ENCODE results near the gene PLEKHA3. TPM values are rescaled to one million over a fixed set of nuclear protein-coding genes. Genes with fewer than 3 reads are reported as not detected.

The PLEKHA3 gene
- polyA plus RNA-seq, 2 donors: 0.79 to 1.4 TPM

DNA sequence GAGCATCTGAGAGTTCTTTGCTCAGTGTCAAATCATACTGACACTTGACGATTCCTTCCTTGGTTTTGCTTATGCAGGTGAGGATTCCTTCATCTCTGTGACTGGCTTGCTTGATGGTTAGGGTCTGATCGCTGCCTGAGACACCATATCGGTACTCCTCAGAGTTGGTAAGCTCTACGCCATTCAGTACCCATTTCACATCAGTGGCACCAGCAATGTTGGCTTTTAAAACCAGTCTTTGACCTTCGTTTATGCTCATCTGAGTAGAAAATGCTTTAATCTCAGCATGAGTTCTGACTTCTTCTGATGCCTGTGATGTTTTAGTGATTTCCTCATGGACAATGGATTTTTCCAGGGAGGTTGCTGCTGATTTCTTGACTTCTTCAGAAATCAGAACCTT, 48.4 kb downstream of the PLEKHA3 start:
- no peak overlapping the region for H3K4me3 ChIP-seq (ENCODE audit: low read depth in 1 of 2, low read length in 2 of 2)
- no peak overlapping the region for H3K27ac ChIP-seq (ENCODE audit: low read depth in 2 of 2, low read length in 1 of 2)
- H3K4me1 ChIP-seq (ENCODE audit: control insufficient read depth in 2 of 2, insufficient read depth in 2 of 2, low read length in 1 of 2): no peaks in the 10 kb centered on the region
- H3K36me3 ChIP-seq (ENCODE audit: control insufficient read depth in 2 of 2, insufficient read depth in 2 of 2, low read length in 1 of 2): peaks cover 0 to 8% of the 10 kb centered on the region in 2 donors
- WGBS, 2 donors: 95 to 96% methylated on average over 5 of the region's 5 CpGs
- H3K9me3 ChIP-seq (ENCODE audit: control insufficient read depth in 2 of 2, insufficient read depth in 1 of 2, low read depth in 1 of 2, low read length in 1 of 2): no peaks in the 10 kb centered on the region
- H3K27me3 ChIP-seq (ENCODE audit: control insufficient read depth in 1 of 2, insufficient read depth in 2 of 2, low read length in 2 of 2): no peaks in the 10 kb centered on the region

DNA sequence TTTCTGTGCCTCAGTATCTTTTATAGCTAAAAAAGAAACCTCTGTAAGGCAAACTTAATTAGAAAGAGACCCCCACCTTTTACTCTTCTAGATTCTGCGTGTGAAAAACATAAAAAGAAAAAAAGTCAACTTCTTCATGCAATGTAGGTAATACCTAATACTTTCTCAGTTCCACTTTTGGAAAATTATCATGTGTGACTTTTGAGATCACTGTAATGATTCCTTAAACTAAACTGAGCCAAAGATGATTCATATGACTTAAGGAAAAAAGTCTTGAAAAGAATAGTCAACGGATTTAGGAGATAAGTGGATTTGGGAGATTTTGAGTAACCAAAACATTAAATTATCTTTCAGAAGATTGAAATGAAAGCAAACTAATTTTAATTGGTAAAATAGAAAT, 48.9 kb downstream of the PLEKHA3 start:
- H3K9me3 ChIP-seq (ENCODE audit: control insufficient read depth in 2 of 2, insufficient read depth in 1 of 2, low read depth in 1 of 2, low read length in 1 of 2): no peaks in the 10 kb centered on the region
- no peak overlapping the region for H3K4me3 ChIP-seq (ENCODE audit: low read depth in 1 of 2, low read length in 2 of 2)
- H3K27me3 ChIP-seq (ENCODE audit: control insufficient read depth in 1 of 2, insufficient read depth in 2 of 2, low read length in 2 of 2): no peaks in the 10 kb centered on the region
- peaks cover 0 to 8% of the 10 kb centered on the region in 2 donors for H3K36me3 ChIP-seq (ENCODE audit: control insufficient read depth in 2 of 2, insufficient read depth in 2 of 2, low read length in 1 of 2)
- no peak overlapping the region for H3K27ac ChIP-seq (ENCODE audit: low read depth in 2 of 2, low read length in 1 of 2)
- WGBS, 2 donors: 73 to 78% methylated on average over 2 of the region's 2 CpGs
- no peaks in the 10 kb centered on the region for H3K4me1 ChIP-seq (ENCODE audit: control insufficient read depth in 2 of 2, insufficient read depth in 2 of 2, low read length in 1 of 2)

DNA sequence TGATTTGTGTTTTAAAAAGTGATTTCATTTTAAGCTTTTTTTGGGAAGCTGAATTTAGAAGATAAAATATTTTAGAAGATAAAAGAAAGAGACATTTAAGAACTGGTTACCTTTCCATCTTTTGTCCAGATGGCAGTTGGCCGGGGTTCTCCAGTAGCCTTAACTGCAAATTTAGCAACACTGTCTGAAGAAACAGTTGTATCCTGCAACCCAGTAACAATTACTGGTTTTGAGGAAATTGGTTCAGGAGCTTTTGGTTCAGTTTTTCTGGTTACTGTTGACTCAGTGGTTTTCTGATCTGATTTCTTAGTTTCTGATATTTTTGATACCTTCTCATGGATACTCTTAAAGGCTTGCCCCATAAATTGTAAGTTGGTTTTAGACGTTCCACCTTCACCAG, 49.9 kb downstream of the PLEKHA3 start:
- Histone ChIP-seq H3K27me3 (ENCODE audit: control insufficient read depth in 1 of 2, insufficient read depth in 2 of 2, low read length in 2 of 2) (no peaks in the 10 kb centered on the region), H3K36me3 (ENCODE audit: control insufficient read depth in 2 of 2, insufficient read depth in 2 of 2, low read length in 1 of 2) (peaks cover 0 to 10% of the 10 kb centered on the region in 2 donors), H3K9me3 (ENCODE audit: control insufficient read depth in 2 of 2, insufficient read depth in 1 of 2, low read depth in 1 of 2, low read length in 1 of 2) (no peaks in the 10 kb centered on the region), H3K4me3 (ENCODE audit: low read depth in 1 of 2, low read length in 2 of 2) (no peak overlapping the region), H3K27ac (ENCODE audit: low read depth in 2 of 2, low read length in 1 of 2) (no peak overlapping the region), H3K4me1 (ENCODE audit: control insufficient read depth in 2 of 2, insufficient read depth in 2 of 2, low read length in 1 of 2) (no peaks in the 10 kb centered on the region)
- WGBS, 2 donors: 87 to 91% methylated on average over 2 of the region's 2 CpGs

DNA sequence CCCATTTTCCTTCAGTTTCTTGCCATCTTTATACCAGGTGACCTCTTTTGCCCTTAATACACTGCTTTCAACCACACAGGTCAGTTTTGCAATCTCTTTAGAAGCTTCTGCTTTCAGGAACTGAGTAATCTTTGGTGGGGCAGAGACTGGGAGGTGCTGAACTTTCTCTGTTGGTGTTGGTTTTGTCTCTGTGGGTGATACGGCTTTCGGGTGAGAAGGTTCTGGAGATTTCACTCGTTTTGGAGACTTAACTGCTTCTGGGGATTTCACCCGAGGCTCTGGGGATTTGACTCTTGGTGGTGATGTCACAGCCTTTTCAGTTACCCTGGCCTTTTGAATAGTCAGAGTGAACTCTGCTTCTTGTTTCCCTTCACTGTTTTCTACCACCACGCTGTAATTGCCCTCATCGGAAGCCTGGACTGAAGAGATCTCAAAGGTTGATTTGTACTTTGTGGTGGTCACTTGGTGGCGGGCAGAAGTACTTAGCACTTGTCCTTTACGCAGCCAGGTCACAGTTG, 50.4 kb downstream of the PLEKHA3 start:
- WGBS, 2 donors: 81 to 82% methylated on average over 8 of the region's 8 CpGs
- H3K27ac ChIP-seq (ENCODE audit: low read depth in 2 of 2, low read length in 1 of 2): no peak overlapping the region

DNA sequence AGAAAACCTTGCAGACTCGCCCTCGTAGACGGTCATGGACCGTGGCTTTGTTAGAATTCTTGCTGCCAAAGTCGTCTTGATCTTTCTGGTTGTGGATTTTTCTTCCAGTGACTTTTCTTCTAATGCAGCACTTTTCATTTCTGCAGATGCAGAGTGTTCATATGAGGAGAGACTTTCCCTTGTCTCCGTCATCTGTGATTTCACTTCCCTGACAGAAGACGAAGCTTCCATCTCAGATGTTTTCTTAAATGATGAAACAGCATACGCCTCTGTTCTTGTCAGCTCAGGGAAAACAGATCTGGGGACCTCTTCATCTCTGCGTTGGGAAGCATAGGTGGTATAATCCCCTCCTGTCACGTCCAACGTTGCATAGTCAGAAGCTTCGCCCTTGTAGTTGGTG, 50.9 kb downstream of the PLEKHA3 start:
- Histone ChIP-seq H3K36me3 (ENCODE audit: control insufficient read depth in 2 of 2, insufficient read depth in 2 of 2, low read length in 1 of 2) (peaks cover 4 to 10% of the 10 kb centered on the region in 2 donors), H3K4me3 (ENCODE audit: low read depth in 1 of 2, low read length in 2 of 2) (no peak overlapping the region), H3K4me1 (ENCODE audit: control insufficient read depth in 2 of 2, insufficient read depth in 2 of 2, low read length in 1 of 2) (no peaks in the 10 kb centered on the region), H3K27ac (ENCODE audit: low read depth in 2 of 2, low read length in 1 of 2) (no peak overlapping the region), H3K27me3 (ENCODE audit: control insufficient read depth in 1 of 2, insufficient read depth in 2 of 2, low read length in 2 of 2) (no peaks in the 10 kb centered on the region), H3K9me3 (ENCODE audit: control insufficient read depth in 2 of 2, insufficient read depth in 1 of 2, low read depth in 1 of 2, low read length in 1 of 2) (no peaks in the 10 kb centered on the region)
- WGBS, 2 donors: 88 to 93% methylated on average over 12 of the region's 12 CpGs

More for the DNA sequence above, 50.4 kb downstream of the PLEKHA3 start:
- H3K27me3 ChIP-seq (ENCODE audit: control insufficient read depth in 1 of 2, insufficient read depth in 2 of 2, low read length in 2 of 2): no peaks in the 10 kb centered on the region
- peaks cover 4 to 10% of the 10 kb centered on the region in 2 donors for H3K36me3 ChIP-seq (ENCODE audit: control insufficient read depth in 2 of 2, insufficient read depth in 2 of 2, low read length in 1 of 2)
- no peaks in the 10 kb centered on the region for H3K9me3 ChIP-seq (ENCODE audit: control insufficient read depth in 2 of 2, insufficient read depth in 1 of 2, low read depth in 1 of 2, low read length in 1 of 2)
- no peaks in the 10 kb centered on the region for H3K4me1 ChIP-seq (ENCODE audit: control insufficient read depth in 2 of 2, insufficient read depth in 2 of 2, low read length in 1 of 2)
- H3K4me3 ChIP-seq (ENCODE audit: low read depth in 1 of 2, low read length in 2 of 2): no peak overlapping the region

DNA sequence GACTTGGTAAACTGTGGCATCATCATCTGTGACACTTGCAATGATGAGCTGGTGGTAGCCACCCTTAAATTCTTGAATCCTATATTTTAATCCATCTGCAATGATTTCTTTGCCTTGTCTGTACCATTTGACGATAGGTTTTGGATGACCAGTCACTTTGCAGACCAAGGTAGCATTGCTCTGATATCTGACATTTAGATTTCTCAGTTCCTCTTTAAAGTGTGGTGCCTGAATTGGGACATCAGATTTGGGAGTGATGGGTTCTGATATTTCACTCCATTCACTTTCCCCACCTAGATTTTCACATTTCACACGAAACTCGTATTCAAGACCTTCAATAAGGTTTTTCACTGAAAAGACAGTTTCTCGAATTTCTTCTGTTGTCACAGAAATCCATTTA, 55.8 kb downstream of the PLEKHA3 start:
- Histone ChIP-seq H3K4me3 (ENCODE audit: low read depth in 1 of 2, low read length in 2 of 2) (no peak overlapping the region), H3K9me3 (ENCODE audit: control insufficient read depth in 2 of 2, insufficient read depth in 1 of 2, low read depth in 1 of 2, low read length in 1 of 2) (no peaks in the 10 kb centered on the region), H3K27me3 (ENCODE audit: control insufficient read depth in 1 of 2, insufficient read depth in 2 of 2, low read length in 2 of 2) (no peaks in the 10 kb centered on the region), H3K36me3 (ENCODE audit: control insufficient read depth in 2 of 2, insufficient read depth in 2 of 2, low read length in 1 of 2) (peaks cover 4 to 19% of the 10 kb centered on the region in 2 donors), H3K4me1 (ENCODE audit: control insufficient read depth in 2 of 2, insufficient read depth in 2 of 2, low read length in 1 of 2) (no peaks in the 10 kb centered on the region), H3K27ac (ENCODE audit: low read depth in 2 of 2, low read length in 1 of 2) (no peak overlapping the region)
- 95 to 97% methylated on average over 4 of the region's 4 CpGs for WGBS, 2 donors

DNA sequence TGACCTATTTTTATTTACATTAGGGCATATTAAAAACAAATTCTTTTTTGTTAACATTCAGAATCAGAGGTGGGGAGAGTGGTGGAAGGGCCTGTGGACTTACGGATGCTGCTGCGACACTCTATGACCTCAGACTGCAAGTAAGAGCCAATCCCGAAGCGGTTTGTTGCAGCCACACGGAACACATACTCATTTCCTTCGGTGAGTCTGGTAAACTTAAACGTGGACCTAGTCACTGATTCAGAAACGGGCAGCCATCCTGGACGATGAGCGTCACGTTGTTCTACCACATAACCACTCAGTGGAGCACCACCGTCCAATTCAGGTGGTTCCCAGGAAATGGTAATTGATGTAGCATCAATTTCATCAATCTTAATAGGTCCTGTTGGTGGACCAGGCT, 61.9 kb downstream of the PLEKHA3 start:
- Histone ChIP-seq H3K4me1 (ENCODE audit: control insufficient read depth in 2 of 2, insufficient read depth in 2 of 2, low read length in 1 of 2) (no peaks in the 10 kb centered on the region), H3K4me3 (ENCODE audit: low read depth in 1 of 2, low read length in 2 of 2) (no peak overlapping the region), H3K27ac (ENCODE audit: low read depth in 2 of 2, low read length in 1 of 2) (no peak overlapping the region), H3K27me3 (ENCODE audit: control insufficient read depth in 1 of 2, insufficient read depth in 2 of 2, low read length in 2 of 2) (no peaks in the 10 kb centered on the region), H3K9me3 (ENCODE audit: control insufficient read depth in 2 of 2, insufficient read depth in 1 of 2, low read depth in 1 of 2, low read length in 1 of 2) (no peaks in the 10 kb centered on the region), H3K36me3 (ENCODE audit: control insufficient read depth in 2 of 2, insufficient read depth in 2 of 2, low read length in 1 of 2) (peaks cover 7 to 27% of the 10 kb centered on the region in 2 donors)
- whole genome bisulfite sequencing, 2 donors: 96% methylated on average over 12 of the region's 12 CpGs

DNA sequence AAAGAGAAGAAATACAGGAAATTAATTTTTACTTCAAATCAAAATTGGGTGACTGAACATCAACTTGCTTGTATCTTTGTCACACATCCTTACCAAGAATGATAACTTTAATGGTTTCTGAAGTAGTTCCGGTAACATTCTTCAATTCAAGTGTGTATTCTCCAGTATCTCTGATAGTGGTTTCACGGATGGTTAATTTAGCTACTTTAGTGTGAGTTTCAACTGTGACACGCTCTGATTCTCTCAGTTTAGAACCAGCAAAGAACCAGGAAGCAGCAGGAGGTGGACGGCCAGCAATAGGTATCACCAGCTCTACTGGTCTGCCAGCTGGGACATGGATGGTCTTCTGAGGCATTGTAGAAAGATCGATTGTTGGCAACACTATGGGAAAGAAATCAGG, 62.3 kb downstream of the PLEKHA3 start:
- H3K9me3 ChIP-seq (ENCODE audit: control insufficient read depth in 2 of 2, insufficient read depth in 1 of 2, low read depth in 1 of 2, low read length in 1 of 2): no peaks in the 10 kb centered on the region
- peaks cover 7 to 27% of the 10 kb centered on the region in 2 donors for H3K36me3 ChIP-seq (ENCODE audit: control insufficient read depth in 2 of 2, insufficient read depth in 2 of 2, low read length in 1 of 2)
- H3K27ac ChIP-seq (ENCODE audit: low read depth in 2 of 2, low read length in 1 of 2): no peak overlapping the region
- no peaks in the 10 kb centered on the region for H3K27me3 ChIP-seq (ENCODE audit: control insufficient read depth in 1 of 2, insufficient read depth in 2 of 2, low read length in 2 of 2)
- H3K4me3 ChIP-seq (ENCODE audit: low read depth in 1 of 2, low read length in 2 of 2): no peak overlapping the region
- no peaks in the 10 kb centered on the region for H3K4me1 ChIP-seq (ENCODE audit: control insufficient read depth in 2 of 2, insufficient read depth in 2 of 2, low read length in 1 of 2)
- WGBS, 2 donors: 97% methylated on average over 5 of the region's 5 CpGs

DNA sequence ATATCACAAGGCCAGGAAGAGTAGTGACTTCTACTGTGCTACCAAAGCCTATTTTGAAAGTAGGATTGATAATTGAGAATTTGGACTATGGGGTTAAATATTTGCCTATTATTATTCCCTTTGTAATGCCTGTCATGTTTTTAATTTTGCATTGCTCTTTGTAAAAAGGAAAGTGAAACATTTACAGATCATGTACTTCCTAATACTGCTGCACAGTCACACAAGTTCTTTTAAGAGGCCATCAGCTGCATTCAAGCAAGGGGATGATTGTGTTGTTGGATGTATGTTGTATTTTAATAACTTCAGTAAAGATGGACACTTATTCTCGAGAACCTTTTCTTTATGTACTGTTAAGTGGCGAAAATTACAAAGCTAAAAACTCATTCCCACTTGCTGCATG, 70.1 kb downstream of the PLEKHA3 start:
- H3K27me3 ChIP-seq (ENCODE audit: control insufficient read depth in 1 of 2, insufficient read depth in 2 of 2, low read length in 2 of 2): no peaks in the 10 kb centered on the region
- no peaks in the 10 kb centered on the region for H3K4me1 ChIP-seq (ENCODE audit: control insufficient read depth in 2 of 2, insufficient read depth in 2 of 2, low read length in 1 of 2)
- H3K4me3 ChIP-seq (ENCODE audit: low read depth in 1 of 2, low read length in 2 of 2): no peak overlapping the region
- peaks cover 2 to 15% of the 10 kb centered on the region in 2 donors for H3K36me3 ChIP-seq (ENCODE audit: control insufficient read depth in 2 of 2, insufficient read depth in 2 of 2, low read length in 1 of 2)
- no peak overlapping the region for H3K27ac ChIP-seq (ENCODE audit: low read depth in 2 of 2, low read length in 1 of 2)
- no peaks in the 10 kb centered on the region for H3K9me3 ChIP-seq (ENCODE audit: control insufficient read depth in 2 of 2, insufficient read depth in 1 of 2, low read depth in 1 of 2, low read length in 1 of 2)
- 90 to 95% methylated on average over 2 of the region's 2 CpGs for WGBS, 2 donors

DNA sequence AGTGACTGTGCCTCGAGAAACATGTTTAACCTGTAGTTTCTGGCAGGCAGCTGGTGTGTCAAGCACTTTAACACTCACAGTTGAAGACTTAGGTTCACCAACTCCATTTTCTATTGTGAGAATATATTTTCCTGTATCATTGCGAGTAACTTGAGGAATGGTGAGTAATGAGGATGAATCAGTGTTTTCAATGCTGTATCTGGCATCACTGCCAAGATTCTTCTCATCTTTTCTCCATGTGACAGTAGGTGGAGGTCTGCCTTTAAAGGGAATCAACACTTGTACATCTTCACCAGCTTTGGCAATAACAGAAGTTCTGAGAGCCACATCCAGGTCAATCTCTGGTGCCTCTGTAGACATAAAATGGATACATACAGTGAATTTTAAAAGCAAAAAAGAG, 72.8 kb downstream of the PLEKHA3 start:
- Histone ChIP-seq H3K27me3 (ENCODE audit: control insufficient read depth in 1 of 2, insufficient read depth in 2 of 2, low read length in 2 of 2) (no peaks in the 10 kb centered on the region), H3K36me3 (ENCODE audit: control insufficient read depth in 2 of 2, insufficient read depth in 2 of 2, low read length in 1 of 2) (peaks cover 0 to 7% of the 10 kb centered on the region in 2 donors), H3K9me3 (ENCODE audit: control insufficient read depth in 2 of 2, insufficient read depth in 1 of 2, low read depth in 1 of 2, low read length in 1 of 2) (no peaks in the 10 kb centered on the region), H3K4me3 (ENCODE audit: low read depth in 1 of 2, low read length in 2 of 2) (no peak overlapping the region), H3K4me1 (ENCODE audit: control insufficient read depth in 2 of 2, insufficient read depth in 2 of 2, low read length in 1 of 2) (no peaks in the 10 kb centered on the region), H3K27ac (ENCODE audit: low read depth in 2 of 2, low read length in 1 of 2) (no peak overlapping the region)
- 65 to 84% methylated on average over 2 of the region's 2 CpGs for WGBS, 2 donors

Measured in esophagus (tissue), 2 donors.